GM21528 (cell line): ENCODE data around the gene FAM171A1.
"Not testable (repeated sequence)": the region's sequence is repeated elsewhere in the genome, so short reads cannot be mapped to it uniquely, and the experiment has no call there.

Experiments
- ATAC-seq: cut with Tn5 transposase; IDR thresholded peaks from one replicate; pipeline ENCODE4 v1.9.1; 2021; ENCODE audit warnings: mild to moderate bottlenecking, moderate library complexity; ENCODE audit not compliant: unreplicated experiment, low FRiP score

The FAM171A1 gene

GRCh38 chr10:15321431-15322341, 49.4 kb downstream of the FAM171A1 start:
- ATAC-seq, result no peak

DNA sequence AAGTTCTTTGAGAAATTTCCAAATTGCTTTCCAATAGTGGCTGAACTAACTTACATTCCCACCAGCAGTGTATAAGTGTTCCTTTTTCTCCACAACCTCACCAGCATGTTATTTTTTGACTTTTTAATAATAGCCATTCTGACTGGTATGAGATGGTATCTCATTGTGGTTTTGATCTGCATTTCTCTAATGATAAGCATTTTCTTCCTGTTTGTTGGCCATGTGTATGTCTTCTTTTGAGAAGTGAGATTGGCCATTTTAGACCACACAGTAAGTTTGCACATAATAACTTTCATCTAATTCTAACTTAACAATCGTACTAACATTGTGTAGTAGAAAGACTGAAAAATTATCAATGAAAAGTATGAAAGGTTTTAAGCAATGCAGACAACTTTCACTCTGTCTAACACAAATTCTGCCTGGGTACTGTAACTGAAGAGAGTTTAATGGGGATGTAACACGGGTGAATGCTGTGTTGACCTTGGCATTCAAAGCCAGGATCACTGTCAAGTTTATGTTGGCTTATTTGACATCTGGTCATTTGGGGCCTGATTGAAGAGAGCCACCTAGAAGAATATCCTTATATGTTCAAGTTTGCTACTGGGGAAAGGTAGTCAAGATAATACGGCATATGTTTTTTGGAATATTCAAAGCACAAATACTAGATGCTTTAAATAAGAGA, 50.4 kb downstream of the FAM171A1 start:
- no peak for ATAC-seq

GRCh38 chr10:15320118-15320517, 51.0 kb downstream of the FAM171A1 start:
- no peak for ATAC-seq

DNA sequence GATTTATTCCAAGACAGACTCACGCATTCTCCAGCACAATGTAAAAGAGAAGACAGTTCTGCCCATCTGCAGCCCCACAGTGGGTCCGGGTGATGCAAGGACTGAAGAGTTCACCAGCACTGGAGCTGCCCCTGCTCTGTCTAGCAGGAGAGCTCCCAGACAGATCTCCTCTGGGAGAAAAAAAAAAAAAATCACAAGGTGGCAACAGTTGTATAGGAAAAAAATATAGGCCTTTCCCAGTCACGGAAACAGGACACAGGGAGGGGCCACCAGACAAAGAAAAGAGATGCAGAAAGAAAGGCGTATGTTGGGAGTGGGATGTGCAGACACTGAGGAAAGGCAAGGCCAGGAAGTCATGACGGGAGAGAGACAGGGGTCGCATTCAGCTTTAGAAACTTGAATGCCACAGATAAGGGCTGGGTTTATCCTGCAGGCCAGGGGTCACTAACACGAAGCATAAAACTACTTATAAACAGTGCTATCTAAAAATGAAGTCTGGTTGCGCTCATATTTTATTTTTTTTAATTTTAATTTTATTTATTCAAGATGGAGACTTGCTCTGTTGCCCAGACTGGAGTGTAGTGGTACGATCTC, 54.1 kb downstream of the FAM171A1 start:
- ATAC-seq, result no peak

DNA sequence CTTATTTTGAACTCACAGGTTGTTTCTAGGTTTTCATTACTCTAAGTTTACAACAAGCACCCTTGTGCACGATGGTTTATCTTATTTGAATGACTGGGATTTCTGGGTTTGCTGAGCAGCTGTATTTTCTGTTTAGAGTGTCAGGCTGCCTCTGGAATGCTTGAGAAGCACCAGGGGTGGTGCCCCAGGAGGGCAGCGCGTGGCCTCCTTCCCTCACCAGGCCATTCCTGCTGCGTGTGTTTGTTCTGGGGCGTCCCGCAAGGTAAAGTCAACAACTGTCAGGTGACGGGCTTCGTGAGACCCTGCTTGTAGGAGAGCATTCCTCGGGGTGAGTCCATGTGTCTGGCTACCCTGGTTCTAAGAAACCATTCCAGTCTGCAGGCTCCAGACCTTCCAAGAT, 54.9 kb downstream of the FAM171A1 start:
- ATAC-seq, result no peak

DNA sequence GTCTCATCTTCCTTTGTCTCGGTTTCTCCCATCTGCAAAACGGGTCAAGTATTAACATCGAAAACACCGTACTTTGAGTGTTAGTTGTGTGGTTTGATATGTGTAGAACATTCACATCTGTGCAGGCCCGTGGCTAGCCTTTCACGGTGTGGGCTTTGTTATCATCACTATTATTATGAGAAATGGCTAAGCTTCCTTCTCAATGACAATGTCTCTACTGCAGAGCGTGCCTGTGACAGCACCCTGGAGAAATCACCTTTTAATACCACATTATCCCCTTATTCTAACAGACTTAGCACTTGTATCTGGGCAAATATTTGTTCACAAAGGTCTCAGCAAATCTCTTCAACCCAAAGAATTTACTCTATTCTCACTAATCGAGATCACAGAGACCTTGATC, 55.8 kb downstream of the FAM171A1 start:
- ATAC-seq, result no peak

GRCh38 chr10:15314482-15315045, 56.5 kb downstream of the FAM171A1 start:
- no peak for ATAC-seq

- no peak for ATAC-seq
These were observed 57.2 kb downstream of the FAM171A1 start for GRCh38 chr10:15313843-15314242.

DNA sequence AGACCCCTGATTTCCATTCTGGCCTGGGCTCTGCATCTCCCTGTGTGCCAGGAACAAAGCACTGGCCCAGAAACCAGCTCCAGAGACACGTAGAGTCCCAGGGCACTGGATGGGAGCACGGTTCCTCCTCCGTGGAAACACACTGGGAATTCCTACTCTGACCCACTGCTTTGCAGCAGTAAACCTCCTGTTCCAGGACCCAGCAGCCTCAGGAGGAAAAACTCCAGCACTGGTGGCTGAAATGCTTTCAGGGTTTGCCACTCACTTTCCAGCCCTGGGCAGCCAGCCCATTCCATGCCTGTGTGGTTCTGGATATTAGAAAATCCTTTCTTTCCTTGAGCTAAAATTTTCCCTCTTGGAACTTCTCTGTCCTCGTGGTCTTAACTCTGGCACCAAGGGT, 58.0 kb downstream of the FAM171A1 start:
- ATAC-seq, result no peak

- ATAC-seq, result no peak
These were observed 59.4 kb downstream of the FAM171A1 start for GRCh38 chr10:15311569-15312280.

DNA sequence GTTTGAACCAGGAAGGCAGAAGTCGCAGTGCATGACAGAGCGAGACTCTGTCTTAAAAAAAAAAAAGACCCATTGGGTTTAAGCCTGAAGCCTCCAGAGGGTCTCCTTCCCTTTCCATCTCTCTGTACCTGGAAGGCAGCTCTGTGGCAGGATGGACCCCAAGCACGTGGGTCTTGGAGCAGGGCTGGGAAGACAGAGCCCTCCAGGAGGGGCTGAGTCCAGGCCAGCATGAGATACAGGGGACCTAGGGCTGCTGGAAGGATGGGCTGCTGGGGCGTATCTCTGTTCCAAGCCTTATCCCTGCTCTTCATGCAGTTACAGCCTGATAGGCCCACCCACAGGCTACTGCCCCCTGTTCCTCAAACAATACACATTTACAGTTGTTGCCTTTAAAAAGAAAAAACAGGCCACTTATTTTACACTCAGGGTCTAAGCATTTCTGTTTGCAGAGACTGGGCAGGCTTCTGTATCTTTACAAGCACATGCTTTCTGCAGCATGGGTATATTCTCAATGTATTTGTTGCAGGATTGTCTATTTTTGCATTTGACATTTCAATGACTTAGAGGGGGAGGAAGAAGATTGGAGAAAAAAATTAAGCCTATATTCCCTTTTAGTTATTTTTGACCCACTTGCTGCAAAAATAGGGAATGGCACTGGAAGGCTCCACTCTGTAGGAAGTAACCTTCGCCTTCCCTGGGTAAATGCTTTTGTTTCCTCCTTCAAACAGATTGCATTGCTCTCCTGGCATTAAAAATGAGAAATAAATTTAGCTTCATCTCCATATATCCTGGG, 60.1 kb downstream of the FAM171A1 start:
- ATAC-seq, result no peak

GRCh38 chr10:15309221-15309620, 61.9 kb downstream of the FAM171A1 start:
- no peak for ATAC-seq

- ATAC-seq, result no peak
These were observed 64.3 kb downstream of the FAM171A1 start for GRCh38 chr10:15306735-15307280.

GRCh38 chr10:15305634-15306033, 65.5 kb downstream of the FAM171A1 start:
- no peak for ATAC-seq

DNA sequence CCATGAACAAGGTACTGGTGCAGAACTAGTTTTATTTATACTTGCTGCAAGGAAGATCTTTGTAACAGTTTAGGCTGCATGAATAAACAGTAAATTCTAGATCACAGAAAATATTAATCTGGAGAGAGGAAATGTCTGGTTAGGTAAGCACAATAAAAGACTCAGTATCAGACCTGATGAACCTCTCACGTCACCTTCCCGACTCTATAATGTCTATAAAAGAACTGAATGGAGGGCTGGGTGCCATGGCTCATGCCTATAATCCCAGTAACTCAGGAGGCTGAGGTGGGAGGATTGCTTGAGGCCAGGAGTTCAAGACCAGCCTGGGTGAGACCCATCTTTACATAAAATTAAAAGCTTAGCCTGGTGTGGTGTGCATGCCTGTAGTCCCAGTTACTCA, 65.9 kb downstream of the FAM171A1 start:
- no peak for ATAC-seq

DNA sequence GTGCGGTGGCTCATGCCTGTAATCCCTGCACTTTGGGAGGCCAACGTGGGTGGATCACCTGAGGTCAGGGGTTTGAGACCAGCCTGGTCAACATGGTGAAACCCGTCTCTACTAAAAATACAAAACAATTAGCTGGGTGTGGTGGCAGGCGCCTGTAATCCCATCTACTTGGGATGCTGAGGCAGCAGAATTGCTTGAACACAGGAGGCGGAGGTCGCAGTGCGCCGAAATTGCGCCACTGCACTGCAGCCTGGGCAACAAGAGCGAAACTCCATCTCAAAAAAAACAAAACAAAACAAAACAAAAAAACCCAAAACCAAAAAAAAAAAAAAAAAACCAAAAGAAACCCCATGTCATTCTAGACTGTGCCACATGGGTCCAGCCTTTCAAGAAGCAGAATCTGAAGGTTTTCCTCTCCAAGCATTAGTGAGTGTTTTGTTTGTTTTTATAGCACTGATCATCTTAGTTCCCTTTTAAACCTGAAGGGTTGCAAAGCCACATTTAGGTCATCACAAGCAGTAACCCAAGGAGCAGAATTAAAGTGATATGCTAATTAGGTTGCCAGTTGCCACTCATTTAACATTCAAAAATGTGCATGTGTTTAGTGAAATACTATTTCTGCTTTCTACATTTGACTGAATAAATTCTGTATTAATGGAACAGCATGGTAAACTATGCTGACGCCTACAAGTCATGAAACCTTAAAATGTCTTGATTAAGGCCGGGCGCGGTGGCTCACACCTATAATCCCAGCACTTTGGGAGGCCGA, 68.7 kb downstream of the FAM171A1 start:
- not testable (repeated sequence) for ATAC-seq

- no peak for ATAC-seq
These were observed 70.4 kb downstream of the FAM171A1 start for GRCh38 chr10:15300697-15301096.

GRCh38 chr10:15300145-15300544, 70.9 kb downstream of the FAM171A1 start:
- no peak for ATAC-seq

DNA sequence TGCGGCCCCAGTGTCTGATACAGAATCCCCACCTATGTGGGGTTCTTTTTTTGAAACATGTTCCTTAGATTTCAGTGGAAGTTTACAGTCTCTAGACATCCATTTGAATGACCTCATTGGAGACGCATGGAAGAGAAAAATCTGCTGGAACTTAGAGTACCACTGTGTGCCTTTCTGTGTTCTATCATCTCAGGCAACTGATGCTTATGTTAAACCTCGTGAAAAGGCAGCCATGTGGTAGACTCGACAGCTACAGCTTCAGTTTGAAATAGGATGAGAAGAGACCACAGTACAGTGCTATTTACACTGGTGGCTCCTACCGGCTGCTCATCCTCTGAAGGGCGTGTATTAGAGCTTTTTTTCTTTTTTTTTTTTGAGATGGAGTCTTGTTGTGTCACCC, 74.4 kb downstream of the FAM171A1 start:
- ATAC-seq, result no peak
